Keratinocyte (primary cell): ENCODE data around the gene HNF1B. TPM values are rescaled to one million over a fixed set of nuclear protein-coding genes. Genes with fewer than 3 reads are reported as not detected.

Experiments
- DNase-seq: peaks from one replicate; pipeline ENCODE4 v3.0.0-alpha.2; 2011; ENCODE audit warnings: low read depth, missing footprints, low spot score
- FAIRE-seq: peaks from 2 replicates; lab custom pipeline; 2011; peaks lifted over from hg19 to GRCh38; lab: Jason Lieb, UNC
- H2AFZ ChIP-seq: 2 replicates; pipeline ENCODE4 v1.6.0; 2012; ENCODE audit warnings: low read length, control low read depth, inconsistent platforms; ENCODE audit not compliant: control insufficient read depth
- H3K27ac ChIP-seq: 2 replicates; pipeline ENCODE4 v1.5.1; 2011; ENCODE audit warnings: low read length; ENCODE audit not compliant: control insufficient read depth, insufficient read depth
- H3K27me3 ChIP-seq: 3 replicates; pipeline ENCODE4 v1.6.0; 2011; ENCODE audit warnings: low read length; ENCODE audit not compliant: control insufficient read depth, insufficient read depth; ENCODE audit errors: extremely low read depth
- H3K36me3 ChIP-seq, 2 experiments: 2 replicates in 1 of 2; 3 replicates in 1 of 2; pipeline ENCODE4 v1.5.1; 2011; ENCODE audit warnings: low read length in 2 of 2, mild to moderate bottlenecking in 1 of 2; ENCODE audit not compliant: control insufficient read depth in 2 of 2, insufficient read depth in 2 of 2; ENCODE audit errors: extremely low read depth in 1 of 2
- H3K4me1 ChIP-seq: 3 replicates; pipeline ENCODE4 v1.5.1; 2011; ENCODE audit warnings: low read length; ENCODE audit not compliant: control insufficient read depth, insufficient read depth; ENCODE audit errors: extremely low read depth
- H3K4me2 ChIP-seq: 3 replicates; pipeline ENCODE4 v1.6.0; 2011; ENCODE audit warnings: low read depth, low read length; ENCODE audit not compliant: control insufficient read depth, insufficient read depth; ENCODE audit errors: extremely low read depth
- H3K4me3 ChIP-seq, 3 experiments: fragments of 200-600 bp in 1 of 3; sonication (generic) in 1 of 3; 2 replicates in 2 of 3; 3 replicates in 1 of 3; pipeline ENCODE4 v1.5.1; 2011 to 2016; ENCODE audit warnings: low read length in 3 of 3, mild to moderate bottlenecking in 3 of 3, control low read depth in 2 of 3, inconsistent platforms in 1 of 3, low read depth in 1 of 3, mixed read lengths in 1 of 3, mixed run types in 1 of 3, moderate library complexity in 1 of 3; ENCODE audit not compliant: control insufficient read depth in 2 of 3, insufficient read depth in 2 of 3; ENCODE audit errors: extremely low read depth in 1 of 3
- H3K79me2 ChIP-seq: 2 replicates; pipeline ENCODE4 v1.6.0; 2012; ENCODE audit warnings: low read length; ENCODE audit not compliant: control insufficient read depth, insufficient read depth
- H3K9ac ChIP-seq: 3 replicates; pipeline ENCODE4 v1.6.0; 2011; ENCODE audit warnings: low read length; ENCODE audit not compliant: control insufficient read depth, insufficient read depth; ENCODE audit errors: extremely low read depth
- H3K9me1 ChIP-seq: 3 replicates; pipeline ENCODE4 v1.6.0; 2011; ENCODE audit warnings: low read length; ENCODE audit not compliant: control insufficient read depth, insufficient read depth; ENCODE audit errors: extremely low read depth
- H3K9me3 ChIP-seq: 2 replicates; pipeline ENCODE4 v1.5.1; 2012; ENCODE audit warnings: low read depth, low read length; ENCODE audit not compliant: control insufficient read depth
- H4K20me1 ChIP-seq: 3 replicates; pipeline ENCODE4 v1.6.0; 2011; ENCODE audit warnings: low read length; ENCODE audit not compliant: control insufficient read depth, insufficient read depth; ENCODE audit errors: extremely low read depth
- CTCF ChIP-seq, 3 experiments: IDR thresholded peaks in 1 of 3; conservative IDR thresholded peaks in 1 of 3; optimal IDR thresholded peaks in 1 of 3; 2 replicates in 2 of 3; 3 replicates in 1 of 3; pipeline versions ENCODE3 to v1.5.1; 2011; ENCODE audit warnings: low read length in 3 of 3, mild to moderate bottlenecking in 3 of 3, moderate library complexity in 2 of 3, control low read depth in 1 of 3, inconsistent platforms in 1 of 3; ENCODE audit not compliant: insufficient read depth in 2 of 3; ENCODE audit errors: extremely low read depth in 1 of 3
- EZH2 ChIP-seq: IDR thresholded peaks from one replicate; pipeline ENCODE4 v1.6.1; 2012; ENCODE audit warnings: inconsistent platforms, mild to moderate bottlenecking, low read length, moderate library complexity
- dilution Hi-C: fragments of 300-500 bp; cut with MboI; formaldehyde crosslinking; loops from one replicate; pipeline ENCODE4 v1.7.0; 2020; ENCODE audit warnings: low sequenced_read_pairs; ENCODE audit not compliant: extremely low pct_ligation_motif_present
- polyA plus RNA-seq, 5 experiments: library from polyadenylated mRNA; depleted of rRNA in 3 of 5; stranded (reverse) in 3 of 5; stranded (forward) in 1 of 5; unstranded in 1 of 5; fragments of >200 nt; gene quantifications; 1 replicate in 1 of 5; 2 replicates in 3 of 5; 3 replicates in 1 of 5; pipeline versions ENCODE4 v1.2.1 to v1.2.3, GENCODE V29; 2011 to 2012; ENCODE audit warnings: missing spikeins in 2 of 5, low read depth in 1 of 5, low replicate concordance in 1 of 5

The HNF1B gene
- polyA plus RNA-seq, 1 donor (not counting 4 experiments of a cell fraction or from before 2014, with no cell fraction given) = not detected

DNA sequence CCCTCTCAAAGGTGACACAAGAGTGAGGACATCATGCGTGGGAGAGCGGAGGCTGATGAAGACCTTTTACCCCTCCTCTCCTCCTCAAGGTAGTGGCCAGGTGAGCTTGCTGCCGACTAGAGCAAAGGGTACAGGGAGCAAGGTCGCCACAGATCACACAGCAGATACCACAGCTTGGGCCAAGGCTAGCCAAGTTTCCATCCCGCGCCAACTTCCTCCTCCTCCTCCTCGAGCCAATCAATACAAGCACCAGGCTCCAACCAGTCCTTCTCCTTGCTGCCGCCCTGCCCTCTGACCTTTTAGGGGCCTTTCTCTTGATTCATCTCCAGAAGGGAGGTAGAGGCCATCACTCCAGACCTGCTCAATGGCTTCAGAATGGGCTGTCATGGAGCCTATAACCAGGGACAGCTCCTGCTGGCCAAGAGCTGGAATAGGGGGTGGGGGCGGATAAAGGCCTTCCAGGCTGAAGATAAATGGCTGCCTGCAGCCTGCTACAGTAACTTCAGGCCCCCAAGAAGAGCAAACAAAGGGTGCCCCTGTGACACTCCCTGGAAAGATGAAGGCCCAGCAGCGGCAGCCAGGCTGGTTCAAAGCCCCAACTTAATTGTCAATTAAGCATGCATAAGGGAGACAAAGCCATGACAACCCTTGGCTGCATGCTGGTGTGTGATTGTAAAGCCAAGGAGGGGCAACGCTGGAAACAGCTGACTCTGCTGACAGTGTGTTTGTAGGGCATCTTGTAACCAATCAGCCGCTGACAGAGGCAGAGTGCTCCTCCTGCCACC, 17.8 kb downstream of the HNF1B start:
- dilution Hi-C loops = no loop called here

GRCh38 chr17:37726248-37726647, 18.6 kb downstream of the HNF1B start:
- H3K27me3 ChIP-seq = no peaks in the 10 kb centered on the region
- H2AFZ ChIP-seq = no peak overlapping the region
- no peaks in the 10 kb centered on the region for H3K36me3 ChIP-seq
- H3K9me1 ChIP-seq = no peaks in the 10 kb centered on the region
- dilution Hi-C loops = no loop called here
- no peak overlapping the region for H3K4me2 ChIP-seq
- no peaks in the 10 kb centered on the region for H3K79me2 ChIP-seq
- no peak overlapping the region for H3K27ac ChIP-seq
- H3K4me3 ChIP-seq = no peak overlapping the region
- DNase-seq (no peak), FAIRE-seq (no peak)
- no peak overlapping the region for H3K9ac ChIP-seq
- H3K9me3 ChIP-seq = no peaks in the 10 kb centered on the region
- TF ChIP-seq CTCF (optimal IDR thresholded peaks at IDR 0.05 in 1 of 3, IDR thresholded peaks at IDR 0.05 in 1 of 3, conservative IDR thresholded peaks at IDR 0.05 in 1 of 3; ENCODE audit: extremely low read depth in 1 of 3, insufficient read depth in 2 of 3, low read length in 3 of 3) = no peak
- no peak for TF ChIP-seq EZH2
- H4K20me1 ChIP-seq = no peaks in the 10 kb centered on the region
- H3K4me1 ChIP-seq = no peaks in the 10 kb centered on the region

More for the DNA sequence above, 17.8 kb downstream of the HNF1B start:
- H3K9me1 ChIP-seq = no peaks in the 10 kb centered on the region
- H3K9me3 ChIP-seq = no peaks in the 10 kb centered on the region
- no peak overlapping the region for H2AFZ ChIP-seq
- H3K79me2 ChIP-seq = no peaks in the 10 kb centered on the region
- TF ChIP-seq EZH2 (no peak), CTCF (optimal IDR thresholded peaks at IDR 0.05 in 1 of 3, IDR thresholded peaks at IDR 0.05 in 1 of 3, conservative IDR thresholded peaks at IDR 0.05 in 1 of 3; ENCODE audit: extremely low read depth in 1 of 3, insufficient read depth in 2 of 3, low read length in 3 of 3) (no peak)
- H3K36me3 ChIP-seq = no peaks in the 10 kb centered on the region
- no peak for DNase-seq
- no peaks in the 10 kb centered on the region for H3K4me1 ChIP-seq
- H3K9ac ChIP-seq = no peak overlapping the region
- H3K4me2 ChIP-seq = no peak overlapping the region
- H3K27me3 ChIP-seq = no peaks in the 10 kb centered on the region
- FAIRE-seq = no peak
- H4K20me1 ChIP-seq = no peaks in the 10 kb centered on the region
- no peak overlapping the region for H3K4me3 ChIP-seq
- H3K27ac ChIP-seq = no peak overlapping the region
